CD1c-positive myeloid dendritic cell (primary cell): ENCODE data around the gene HTD2.

Experiments
- DNase-seq: peaks from one replicate; pipeline ENCODE4 v3.0.0-alpha.2; 2016; ENCODE audit errors: extremely low spot score

The HTD2 gene

GRCh38 chr3:58358808-58359207 is 52.5 kb downstream of the HTD2 start:
- DNase-seq = no peak

- DNase-seq = no peak
These were observed 53.3 kb downstream of the HTD2 start for GRCh38 chr3:58359621-58360020.

- no peak for DNase-seq
These were observed 55.5 kb downstream of the HTD2 start for GRCh38 chr3:58361866-58362265.

DNA sequence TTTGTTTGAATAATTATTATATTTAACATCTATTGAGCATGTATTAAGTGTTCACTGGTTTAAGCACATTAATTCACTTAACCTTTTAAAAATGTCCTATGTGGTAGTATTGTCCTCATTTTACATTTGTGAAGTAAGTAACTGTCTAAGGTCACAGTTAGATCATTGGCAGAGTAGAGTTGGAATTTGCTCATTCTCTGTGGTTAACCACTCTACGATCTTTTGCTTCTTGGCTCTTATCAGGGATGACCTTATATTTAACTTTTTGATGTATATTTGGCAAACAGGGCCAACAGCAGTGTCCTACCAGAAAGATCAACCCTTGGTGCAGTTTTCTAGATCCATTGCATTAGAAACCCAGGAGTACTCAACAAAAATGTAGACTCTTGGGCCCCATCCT is 60.4 kb downstream of the HTD2 start:
- DNase-seq = no peak

- DNase-seq = no peak
These were observed 62.7 kb downstream of the HTD2 start for GRCh38 chr3:58369038-58369437.
